C1 segment of cervical spinal cord (tissue), 14 donors: ENCODE data around the gene KRTAP9-9.
"Not testable (repeated sequence)": the region's sequence is repeated elsewhere in the genome, so short reads cannot be mapped to it uniquely, and the experiment has no call there.

Source experiments
- DNase-seq, 14 donors: peaks; one replicate each; lab custom pipeline; 2025; lab: John Stamatoyannopoulos, UW

Gene KRTAP9-9

GRCh38 chr17:41264599-41264998 lies 9.4 kb downstream of the KRTAP9-9 start:
- no peak for DNase-seq

- DNase-seq, result no peak
These were observed 9.9 kb downstream of the KRTAP9-9 start, which contains the start of gene KRTAP9-6 for GRCh38 chr17:41265078-41265477. KRTAP9-6 (plus strand) TSS chr17:41265378; CDS start chr17:41265378, 0 bp downstream.

- DNase-seq, result no peak
These were observed 12.5 kb downstream of the KRTAP9-9 start for GRCh38 chr17:41267711-41268110.

- DNase-seq, result not testable (repeated sequence)
These were observed 16.1 kb downstream of the KRTAP9-9 start for GRCh38 chr17:41271323-41271722.

- DNase-seq, result no peak
These were observed 16.7 kb downstream of the KRTAP9-9 start for GRCh38 chr17:41271858-41272257.

GRCh38 chr17:41275648-41276190 lies 20.5 kb downstream of the KRTAP9-9 start, which contains the start of gene KRTAP9-7:
KRTAP9-7 (plus strand) TSS chr17:41275698; CDS start chr17:41275698, 0 bp downstream.
- not testable (repeated sequence) for DNase-seq

GRCh38 chr17:41278176-41278955 lies 23.2 kb downstream of the KRTAP9-9 start:
- DNase-seq, result no peak

- DNase-seq, result no peak
These were observed 28.9 kb downstream of the KRTAP9-9 start for GRCh38 chr17:41284043-41284442.

GRCh38 chr17:41284546-41284945 lies 29.4 kb downstream of the KRTAP9-9 start:
- DNase-seq, result no peak

- DNase-seq, result no peak
These were observed 31.9 kb downstream of the KRTAP9-9 start for GRCh38 chr17:41287050-41287449.

GRCh38 chr17:41294016-41294415 lies 38.8 kb downstream of the KRTAP9-9 start:
- DNase-seq, result no peak

- DNase-seq, result no peak
These were observed 41.7 kb downstream of the KRTAP9-9 start for GRCh38 chr17:41296846-41297245.

GRCh38 chr17:41298458-41299135 lies 43.4 kb downstream of the KRTAP9-9 start:
- DNase-seq, result no peak

- DNase-seq, result no peak
These were observed 46.1 kb downstream of the KRTAP9-9 start for GRCh38 chr17:41301204-41301790.

GRCh38 chr17:41301916-41302901 lies 47.0 kb downstream of the KRTAP9-9 start, which contains the start of gene KRTAP29-1:
KRTAP29-1 (minus strand) TSS chr17:41302851; CDS start chr17:41302851, 0 bp downstream.
- DNase-seq, result peak in 4 of 14 donors; percentile 1 to 97 (median 28)

GRCh38 chr17:41302981-41303380 lies 47.8 kb downstream of the KRTAP9-9 start:
- peak in 1 of 14 donors; percentile 58 for DNase-seq

GRCh38 chr17:41304091-41304490 lies 48.9 kb downstream of the KRTAP9-9 start:
- peak in 1 of 14 donors; percentile 34 for DNase-seq
